GDM1 (cell line): ENCODE results near the gene SBF2.
"Not testable (repeated sequence)": the region's sequence is repeated elsewhere in the genome, so short reads cannot be mapped to it uniquely, and the experiment has no call there.

Experiments
- DNase-seq: peaks from one replicate; lab custom pipeline; 2025; lab: John Stamatoyannopoulos, UW

SBF2 gene

DNA sequence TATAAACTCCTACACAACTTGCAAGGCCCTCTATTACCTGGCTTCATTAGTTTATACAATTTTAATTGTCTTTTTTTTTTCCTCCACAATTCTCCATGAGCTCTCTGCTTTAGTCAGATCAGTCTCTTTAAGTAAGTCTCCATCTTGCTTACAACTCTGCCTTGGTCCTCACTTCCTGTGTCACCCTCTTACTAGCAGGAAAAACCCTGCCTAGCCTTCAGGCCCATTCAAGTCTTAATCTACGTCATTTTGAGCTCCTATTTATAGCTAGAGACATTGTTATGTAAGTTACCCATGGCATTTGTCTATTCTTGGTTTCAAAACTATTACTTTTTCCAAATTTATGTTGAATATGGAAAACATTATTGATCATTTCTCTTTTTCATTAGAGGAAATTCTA is 177.4 kb downstream of the SBF2 start:
- no peak for DNase-seq

DNA sequence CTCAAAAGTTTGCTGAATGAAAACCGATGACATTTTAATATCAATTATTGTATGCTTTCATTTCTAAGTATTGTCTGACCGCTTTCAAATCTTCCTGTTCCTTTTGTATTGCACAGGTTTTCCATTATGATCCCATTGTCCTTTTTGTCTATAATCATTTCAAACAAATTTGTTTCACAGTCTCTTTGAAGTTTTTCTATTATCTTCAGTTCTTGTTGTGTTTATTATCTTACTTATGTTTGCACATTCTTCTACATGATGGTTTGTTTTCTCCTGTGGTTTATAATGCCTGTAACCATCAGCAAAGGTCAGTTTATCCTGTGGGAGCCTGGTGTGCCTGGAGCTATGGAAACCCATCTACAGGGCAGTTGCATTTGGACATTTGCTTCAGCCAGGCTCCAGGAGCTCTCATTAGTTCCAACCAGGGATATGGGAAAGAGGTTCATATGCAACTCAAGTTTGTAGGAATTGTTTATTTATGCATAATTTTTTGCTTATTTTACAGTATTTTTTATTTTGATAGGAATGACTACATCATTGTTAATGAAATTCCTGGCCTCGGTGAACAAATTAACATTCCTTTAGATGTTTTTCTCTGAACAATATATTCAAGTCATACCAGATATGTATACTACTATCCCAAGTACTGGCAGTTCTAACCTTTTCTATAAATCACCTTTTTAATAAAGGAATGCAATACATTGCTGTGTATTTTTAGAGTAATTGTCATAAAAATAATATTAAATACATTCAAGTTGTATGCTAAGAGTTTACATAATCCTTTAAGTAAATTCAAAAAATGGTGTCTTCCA is 179.2 kb downstream of the SBF2 start:
- DNase-seq: no peak

- DNase-seq: no peak
These were observed 180.2 kb downstream of the SBF2 start for GRCh38 chr11:10113852-10114251.

GRCh38 chr11:10109806-10110205 is 184.2 kb downstream of the SBF2 start:
- DNase-seq: no peak

DNA sequence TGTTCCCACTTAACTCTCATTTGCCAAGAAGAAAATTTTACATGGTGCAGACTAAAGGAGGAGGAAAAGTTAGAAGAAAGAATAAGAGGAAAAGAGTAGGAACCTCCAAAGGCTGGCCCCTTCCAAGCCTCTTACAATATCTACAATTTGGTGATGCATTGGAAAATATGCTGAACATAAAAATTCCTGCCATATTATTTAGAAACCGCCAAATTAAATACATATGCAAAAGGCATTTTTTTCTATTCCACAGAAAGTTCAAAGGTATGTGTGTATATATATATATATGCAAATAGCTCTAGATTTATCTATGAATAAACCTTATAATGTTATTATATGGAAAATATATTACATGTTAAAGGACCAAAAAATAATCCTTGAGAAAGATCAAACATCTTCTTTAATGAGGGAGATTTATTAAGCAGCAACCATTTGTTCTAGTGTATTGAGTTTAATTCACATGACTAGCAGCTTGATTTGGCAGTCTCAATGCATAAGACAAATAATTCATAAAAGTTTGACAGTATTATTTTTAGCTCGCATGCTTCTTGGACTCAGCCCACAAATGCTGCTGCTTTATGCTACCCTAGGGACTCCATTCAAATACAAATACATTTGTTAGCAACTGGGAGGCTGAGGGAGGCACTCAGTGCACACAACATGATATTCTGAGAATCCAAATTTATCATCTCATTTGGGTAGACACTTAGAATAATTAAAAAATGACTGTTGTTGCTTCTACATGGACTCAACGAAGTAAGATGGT is 184.9 kb downstream of the SBF2 start:
- DNase-seq: no peak

DNA sequence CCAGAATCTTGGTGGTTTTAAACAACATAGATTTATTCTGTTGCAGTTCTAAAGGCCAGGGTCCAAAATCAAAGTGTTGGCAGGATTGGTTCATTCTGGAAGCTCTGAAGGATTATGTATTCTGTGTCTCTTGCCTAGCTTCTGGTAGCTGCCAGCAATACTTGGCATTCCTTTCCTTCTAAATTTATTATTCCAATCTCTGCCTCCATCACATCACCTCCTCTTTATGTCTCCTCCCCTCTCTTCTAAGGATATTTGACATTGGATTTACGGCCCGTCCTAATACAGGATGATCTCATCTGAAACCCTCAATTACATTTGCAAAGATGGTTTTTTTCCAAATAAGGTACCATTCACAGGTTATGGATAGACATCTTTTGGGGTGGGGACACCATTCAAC is 186.5 kb downstream of the SBF2 start:
- no peak for DNase-seq

DNA sequence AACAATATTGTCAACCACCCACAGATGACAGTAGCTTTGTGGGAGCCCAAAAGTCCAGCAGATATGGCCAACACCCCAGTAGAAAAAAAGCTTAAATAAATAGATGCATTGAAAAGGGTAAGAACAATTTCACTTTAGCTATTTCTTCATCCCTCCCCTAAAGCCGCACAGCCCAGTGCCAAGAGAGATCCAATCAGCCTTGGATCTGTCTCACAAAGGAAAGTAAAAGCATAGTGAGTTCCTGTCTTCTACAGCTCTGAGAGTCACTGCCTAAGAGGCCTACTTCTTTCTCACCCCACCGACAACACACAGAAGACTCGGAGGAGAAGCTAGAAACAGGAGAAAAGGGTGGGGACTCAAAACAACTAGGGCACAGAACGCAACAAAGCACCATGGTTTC is 196.4 kb downstream of the SBF2 start:
- DNase-seq: no peak

DNA sequence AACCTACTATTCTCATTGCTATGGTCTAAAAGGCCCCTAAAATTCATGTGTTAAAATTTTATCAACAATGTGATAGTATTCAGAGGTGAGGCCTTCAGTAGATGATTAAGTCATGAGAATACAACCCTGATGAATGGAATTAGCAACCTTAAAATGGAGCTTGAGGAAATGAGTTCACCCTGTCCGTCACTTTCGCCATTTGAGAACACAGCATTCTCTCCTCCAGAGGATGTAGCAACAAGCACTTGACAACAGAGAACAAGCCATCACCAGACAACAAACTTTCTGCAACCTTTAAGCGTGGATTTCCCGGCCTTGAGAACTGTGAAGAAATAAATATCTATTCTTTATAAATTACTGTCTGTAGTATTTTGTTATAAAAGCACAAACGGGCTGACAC is 197.0 kb downstream of the SBF2 start:
- no peak for DNase-seq

DNA sequence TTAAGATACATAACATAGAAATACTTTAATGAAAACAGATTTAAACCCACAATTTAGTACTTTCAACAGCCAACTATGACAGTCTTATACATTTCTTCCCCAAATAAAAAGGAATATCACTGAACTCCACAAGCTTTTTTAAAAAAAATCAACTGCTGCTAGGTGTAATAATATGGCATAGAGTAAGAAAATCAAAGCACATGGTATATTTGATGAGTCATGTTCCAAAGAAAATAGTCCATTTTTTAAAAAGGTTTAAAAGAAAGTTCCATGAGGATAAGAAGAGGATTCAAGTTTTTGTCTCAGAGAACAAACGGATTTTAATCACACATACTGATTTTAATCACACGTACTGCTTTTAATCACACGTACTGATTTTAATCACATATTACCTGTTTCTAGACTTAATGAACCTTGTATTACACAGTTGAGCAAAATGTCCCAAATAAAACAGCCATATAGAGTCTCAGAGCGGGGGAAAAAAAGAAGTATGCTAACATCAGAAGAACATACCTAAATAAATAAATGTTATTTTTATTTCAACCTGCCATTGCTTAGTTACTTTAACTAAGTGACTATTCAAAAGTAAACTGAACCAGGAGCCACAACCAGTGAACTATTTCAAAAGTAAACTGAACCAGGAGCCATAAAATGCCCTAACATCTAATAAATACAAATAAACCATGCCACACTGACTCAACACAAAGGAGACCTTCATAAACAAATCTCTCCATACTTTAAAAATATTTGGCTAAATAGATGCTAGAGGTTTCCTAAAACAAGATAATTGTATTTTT is 198.4 kb downstream of the SBF2 start:
- DNase-seq: no peak

GRCh38 chr11:10092426-10092825 is 201.6 kb downstream of the SBF2 start:
- DNase-seq: no peak

DNA sequence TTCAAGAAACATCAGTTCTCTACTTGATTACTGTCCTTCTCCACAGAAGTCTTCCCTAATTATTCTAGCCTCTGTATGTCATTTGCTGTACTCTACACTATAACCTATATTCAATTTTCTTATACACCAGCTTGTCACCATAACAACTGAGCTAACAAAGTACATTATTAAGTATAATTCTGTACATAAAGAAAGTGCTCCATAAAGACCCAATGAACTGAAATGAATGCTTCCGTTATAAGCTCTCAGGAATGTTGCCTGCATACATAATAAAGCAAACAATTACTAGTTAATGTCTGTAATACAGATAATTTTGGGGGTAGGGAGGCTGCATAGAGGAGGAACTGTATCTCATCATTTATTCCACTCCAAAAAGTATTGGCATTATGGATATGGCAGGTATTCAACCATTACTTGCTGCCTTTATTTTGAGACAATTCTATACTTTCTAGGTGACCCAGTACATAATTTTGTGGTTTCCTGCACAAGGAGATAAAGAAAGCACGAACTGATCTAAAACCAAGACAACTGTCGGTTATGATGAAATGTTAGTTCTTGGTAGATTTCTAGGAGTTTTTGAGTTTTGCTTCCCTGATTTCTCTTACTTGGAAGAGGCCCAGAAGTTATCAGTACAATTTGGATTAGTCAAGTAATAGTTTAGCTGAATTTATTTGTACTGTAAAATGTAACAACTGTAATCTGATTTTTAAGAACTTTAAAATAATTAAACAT is 202.5 kb downstream of the SBF2 start:
- DNase-seq: no peak

DNA sequence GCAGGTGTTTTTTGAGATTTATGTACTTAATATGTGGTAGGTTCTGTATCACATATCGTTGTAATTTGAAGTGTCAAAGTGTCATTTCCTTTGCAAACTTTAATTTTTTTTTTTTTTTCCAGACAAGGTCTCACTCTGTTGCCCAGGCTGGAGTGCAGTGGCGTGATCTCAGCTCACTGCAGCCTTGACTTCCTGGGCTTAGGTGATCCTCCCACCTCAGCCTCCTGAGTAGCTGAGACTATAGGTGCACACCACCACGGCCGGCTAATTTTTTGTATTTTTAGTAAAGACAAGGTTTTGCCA is 206.1 kb downstream of the SBF2 start:
- not testable (repeated sequence) for DNase-seq

- no peak for DNase-seq
These were observed 206.7 kb downstream of the SBF2 start for GRCh38 chr11:10087186-10087922.

- no peak for DNase-seq
These were observed 213.9 kb downstream of the SBF2 start for GRCh38 chr11:10080138-10080537.

GRCh38 chr11:10076458-10077141 is 217.4 kb downstream of the SBF2 start:
- DNase-seq: peak; percentile 34

GRCh38 chr11:10075141-10075540 is 218.9 kb downstream of the SBF2 start:
- DNase-seq: no peak

DNA sequence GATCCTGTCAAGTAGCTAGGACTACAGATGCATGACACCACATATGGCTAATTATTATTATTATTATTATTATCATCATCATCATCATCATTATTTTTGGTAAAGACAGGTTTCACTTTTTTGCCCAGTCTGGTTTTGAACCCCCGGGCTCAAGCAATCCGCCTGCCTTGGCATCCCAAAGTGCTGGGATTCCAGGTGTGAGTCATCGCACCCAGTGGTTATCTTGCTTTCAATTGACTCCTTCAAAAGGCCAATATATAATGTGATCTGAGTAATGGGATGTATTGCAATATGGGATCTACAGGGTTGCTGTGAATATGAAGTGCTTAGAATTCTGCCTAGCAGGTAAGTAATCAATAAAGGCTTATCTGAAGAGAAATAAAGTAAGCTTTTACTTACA is 221.2 kb downstream of the SBF2 start:
- no peak for DNase-seq

DNA sequence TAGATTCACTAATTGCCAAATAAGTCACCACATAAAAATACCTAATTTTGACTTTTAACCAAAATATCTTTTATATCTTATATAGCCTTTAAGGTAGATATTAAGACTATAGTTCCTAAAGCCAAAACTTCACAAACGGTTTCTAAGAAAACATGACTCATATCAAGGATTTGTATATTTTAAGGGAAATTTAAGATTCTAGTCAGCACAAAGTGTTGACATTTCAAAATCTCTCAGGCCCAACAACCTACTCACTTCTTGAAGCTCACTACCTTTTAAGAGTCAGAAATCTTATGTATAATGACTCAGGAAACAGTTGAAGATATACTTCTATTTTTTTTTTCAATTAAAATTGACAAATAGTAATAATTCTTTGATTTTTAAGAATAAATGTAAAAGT is 221.9 kb downstream of the SBF2 start:
- no peak for DNase-seq

DNA sequence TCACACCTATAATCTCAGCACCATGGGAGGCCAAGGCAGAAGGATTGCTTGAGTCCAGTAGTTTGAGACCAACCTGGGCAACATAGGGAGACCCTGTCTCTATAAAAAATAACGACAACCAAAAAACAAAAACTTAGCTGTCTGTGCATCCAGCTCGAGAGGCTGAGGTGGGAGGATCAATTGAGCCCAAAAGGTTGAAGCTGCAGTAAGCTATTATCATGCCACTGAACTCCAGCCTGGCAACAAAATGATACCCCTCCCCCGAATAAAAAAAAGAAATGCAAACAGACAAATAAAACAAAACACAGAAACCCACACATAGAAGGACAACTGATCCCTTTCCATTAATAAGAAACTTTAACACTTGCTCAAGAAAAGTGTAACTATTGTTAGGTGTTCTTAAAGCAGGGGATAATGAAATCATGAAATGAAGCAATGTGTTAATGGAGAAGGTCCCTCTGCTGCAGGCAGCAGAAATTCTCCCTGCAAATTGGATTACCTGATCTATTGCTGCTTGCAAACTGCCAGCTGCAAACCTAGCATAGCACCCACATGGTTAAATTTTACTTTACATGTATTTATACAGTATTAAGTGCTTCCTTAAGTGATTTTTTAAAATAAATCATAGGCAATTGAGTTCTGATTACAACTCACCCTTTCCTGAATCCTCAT is 226.3 kb downstream of the SBF2 start:
- no peak for DNase-seq

GRCh38 chr11:10066441-10066840 is 227.6 kb downstream of the SBF2 start:
- no peak for DNase-seq
